ENCODE results near the gene NHERF1. TPM values are rescaled to one million over a fixed set of nuclear protein-coding genes. Genes with fewer than 3 reads are reported as not detected.

Gene NHERF1
- total RNA-seq, 5 donors from 2014 or later (not counting 1 experiment from before 2014, with no cell fraction given), result 104 to 260 (median 223) TPM

- Histone ChIP-seq H3K36me3 (ENCODE audit: control insufficient read depth in 2 of 2, extremely low read depth in 1 of 2, insufficient read depth in 1 of 2, low read length in 1 of 2) (peaks cover 24 to 59% of the 10 kb centered on the region in 2 donors), H3K9me3 (no peaks in the 10 kb centered on the region), H3K27ac (ENCODE audit: low read length) (peak overlapping the region; percentile 62), H3K4me3 (ENCODE audit: control insufficient read depth in 1 of 2, extremely low read depth in 1 of 2, low read length in 1 of 2) (peak overlapping the region; percentile 39 to 58), H3K27me3 (replicated peaks in 1 of 2; ENCODE audit: control insufficient read depth in 2 of 2, extremely low read depth in 1 of 2, insufficient read depth in 2 of 2, low read length in 1 of 2) (no peaks in the 10 kb centered on the region), H3K4me1 (ENCODE audit: control insufficient read depth in 1 of 2, extremely low read depth in 1 of 2, insufficient read depth in 2 of 2, low read length in 2 of 2) (peaks cover 43 to 98% of the 10 kb centered on the region in 2 experiments)
- Mint-ChIP-seq H3K4me1 (peaks cover 58 to 81% (median 77%) of the 10 kb centered on the region in 3 donors), H3K27me3 (no peaks in the 10 kb centered on the region), H3K4me3 (peak overlapping the region; percentile 66 to 100 (median 68)), H3K9me3 (no peaks in the 10 kb centered on the region), H3K27ac (peak overlapping the region; percentile 92 to 94), H3K36me3 (peaks cover 5% of the 10 kb centered on the region)
- DNase-seq, result peak in 28 of 35 experiments; percentile 35 to 79 (median 54)
- POLR2A ChIA-PET, result interaction anchor here in 1 of 2 donors (0.6 kb wide), 1 partner anchor 1006 kb away, joined by 3 read pairs; no protein-coding TSS in a partner anchor
- CTCF ChIA-PET, result interaction anchor here (0.6 to 2.5 kb wide), 12 partner anchors 9 to 425 kb away, joined by 3 to 25 read pairs (median 4); partner anchors contain the start of gene RAB37 (in 1 of the 2)
- ATAC-seq (replicated peaks in 1 of 4), result peak; percentile 88 to 92 (median 91)
- 7% methylated on average over 3 of the region's 9 CpGs for WGBS (ENCODE audit: insufficient coverage)
Observed at GRCh38 chr17:74759243-74759801, 10.9 kb downstream of the NHERF1 start.

- peaks cover 25 to 65% of the 10 kb centered on the region in 2 donors for H3K36me3 ChIP-seq (ENCODE audit: control insufficient read depth in 2 of 2, extremely low read depth in 1 of 2, insufficient read depth in 1 of 2, low read length in 1 of 2)
- H3K4me1 ChIP-seq (ENCODE audit: control insufficient read depth in 1 of 2, extremely low read depth in 1 of 2, insufficient read depth in 2 of 2, low read length in 2 of 2), result peaks cover 43 to 95% of the 10 kb centered on the region in 2 experiments
- ATAC-seq (replicated peaks in 1 of 4) (no peak), DNase-seq (no peak)
- 31% methylated on average over 4 of the region's 10 CpGs for WGBS (ENCODE audit: insufficient coverage)
- H3K9me3 Mint-ChIP-seq, result no peaks in the 10 kb centered on the region
- no peaks in the 10 kb centered on the region for H3K27me3 ChIP-seq (replicated peaks in 1 of 2; ENCODE audit: control insufficient read depth in 2 of 2, extremely low read depth in 1 of 2, insufficient read depth in 2 of 2, low read length in 1 of 2)
- H3K27ac ChIP-seq (ENCODE audit: low read length), result peak overlapping the region; percentile 62
- ChIA-PET CTCF (interaction anchor here (0.5 to 2.5 kb wide), 12 partner anchors 10 to 172 kb away, joined by 3 to 25 read pairs (median 6); no protein-coding TSS in a partner anchor), POLR2A (interaction anchor here in 1 of 2 donors (0.6 kb wide), 1 partner anchor 1006 kb away, joined by 3 read pairs; no protein-coding TSS in a partner anchor)
- peaks cover 52 to 78% (median 71%) of the 10 kb centered on the region in 3 donors for H3K4me1 Mint-ChIP-seq
- no peaks in the 10 kb centered on the region for H3K9me3 ChIP-seq
- no peaks in the 10 kb centered on the region for H3K27me3 Mint-ChIP-seq
- peak overlapping the region; percentile 39 to 58 for H3K4me3 ChIP-seq (ENCODE audit: control insufficient read depth in 1 of 2, extremely low read depth in 1 of 2, low read length in 1 of 2)
- peak overlapping the region; percentile 66 to 100 (median 68) for H3K4me3 Mint-ChIP-seq
- peaks cover 7% of the 10 kb centered on the region for H3K36me3 Mint-ChIP-seq
- H3K27ac Mint-ChIP-seq, result peak overlapping the region; percentile 85 to 90
Observed at GRCh38 chr17:74759941-74760340, 11.5 kb downstream of the NHERF1 start.

- H3K4me3 Mint-ChIP-seq, result peak overlapping the region in 1 of 3 donors; percentile 100
- Histone ChIP-seq H3K9me3 (no peaks in the 10 kb centered on the region), H3K27ac (ENCODE audit: low read length) (peak overlapping the region; percentile 62), H3K36me3 (ENCODE audit: control insufficient read depth in 2 of 2, extremely low read depth in 1 of 2, insufficient read depth in 1 of 2, low read length in 1 of 2) (peaks cover 24 to 61% of the 10 kb centered on the region in 2 donors), H3K4me1 (ENCODE audit: control insufficient read depth in 1 of 2, extremely low read depth in 1 of 2, insufficient read depth in 2 of 2, low read length in 2 of 2) (peaks cover 40 to 89% of the 10 kb centered on the region in 2 experiments), H3K27me3 (replicated peaks in 1 of 2; ENCODE audit: control insufficient read depth in 2 of 2, extremely low read depth in 1 of 2, insufficient read depth in 2 of 2, low read length in 1 of 2) (no peaks in the 10 kb centered on the region), H3K4me3 (ENCODE audit: control insufficient read depth in 1 of 2, extremely low read depth in 1 of 2, low read length in 1 of 2) (peak overlapping the region in 1 of 2 donors; percentile 58)
- POLR2A ChIA-PET, result interaction anchor here in 1 of 2 donors (0.5 kb wide), 1 partner anchor 13 kb away, joined by 3 read pairs; no protein-coding TSS in a partner anchor
- H3K27ac Mint-ChIP-seq, result peak overlapping the region; percentile 85 to 90
- WGBS (ENCODE audit: insufficient coverage), result 93% methylated on average over 3 of the region's 7 CpGs
- CTCF ChIA-PET, result interaction anchor here (0.5 to 2.5 kb wide), 8 partner anchors 10 to 171 kb away, joined by 4 to 25 read pairs (median 7); no protein-coding TSS in a partner anchor
- H3K4me1 Mint-ChIP-seq, result peaks cover 46 to 71% (median 64%) of the 10 kb centered on the region in 3 donors
- no peaks in the 10 kb centered on the region for H3K27me3 Mint-ChIP-seq
- H3K36me3 Mint-ChIP-seq, result peaks cover 5% of the 10 kb centered on the region
- DNase-seq, result no peak
- H3K9me3 Mint-ChIP-seq, result no peaks in the 10 kb centered on the region
- no peak for ATAC-seq (replicated peaks in 1 of 4)
Observed at GRCh38 chr17:74760404-74761105, 12.1 kb downstream of the NHERF1 start.

GRCh38 chr17:74761419-74761818, 13.0 kb downstream of the NHERF1 start:
- H3K36me3 Mint-ChIP-seq, result peaks cover 8% of the 10 kb centered on the region
- 86% methylated on average over 2 of the region's 5 CpGs for WGBS (ENCODE audit: insufficient coverage)
- CTCF ChIA-PET, result no interaction called here
- H3K4me3 Mint-ChIP-seq, result peak overlapping the region in 1 of 3 donors; percentile 17
- Histone ChIP-seq H3K9me3 (no peaks in the 10 kb centered on the region), H3K4me3 (ENCODE audit: control insufficient read depth in 1 of 2, extremely low read depth in 1 of 2, low read length in 1 of 2) (no peak overlapping the region), H3K27ac (ENCODE audit: low read length) (peak overlapping the region; percentile 19), H3K36me3 (ENCODE audit: control insufficient read depth in 2 of 2, extremely low read depth in 1 of 2, insufficient read depth in 1 of 2, low read length in 1 of 2) (peaks cover 20 to 68% of the 10 kb centered on the region in 2 donors), H3K27me3 (replicated peaks in 1 of 2; ENCODE audit: control insufficient read depth in 2 of 2, extremely low read depth in 1 of 2, insufficient read depth in 2 of 2, low read length in 1 of 2) (no peaks in the 10 kb centered on the region), H3K4me1 (ENCODE audit: control insufficient read depth in 1 of 2, extremely low read depth in 1 of 2, insufficient read depth in 2 of 2, low read length in 2 of 2) (peaks cover 38 to 81% of the 10 kb centered on the region in 2 experiments)
- no peaks in the 10 kb centered on the region for H3K9me3 Mint-ChIP-seq
- DNase-seq (no peak), ATAC-seq (replicated peaks in 1 of 4) (no peak)
- H3K27ac Mint-ChIP-seq, result peak overlapping the region; percentile 79 to 90
- peaks cover 41 to 70% (median 65%) of the 10 kb centered on the region in 3 donors for H3K4me1 Mint-ChIP-seq
- no peaks in the 10 kb centered on the region for H3K27me3 Mint-ChIP-seq
- POLR2A ChIA-PET, result no interaction called here

GRCh38 chr17:74761931-74762330, 13.5 kb downstream of the NHERF1 start:
- WGBS (ENCODE audit: insufficient coverage), result 95% methylated on average over 5 of the region's 11 CpGs
- peaks cover 36 to 67% (median 61%) of the 10 kb centered on the region in 3 donors for H3K4me1 Mint-ChIP-seq
- H3K9me3 ChIP-seq, result no peaks in the 10 kb centered on the region
- H3K27ac Mint-ChIP-seq, result peak overlapping the region in 1 of 2 donors; percentile 79
- H3K4me3 Mint-ChIP-seq, result no peak overlapping the region
- no peaks in the 10 kb centered on the region for H3K9me3 Mint-ChIP-seq
- H3K36me3 Mint-ChIP-seq, result peaks cover 8% of the 10 kb centered on the region
- ATAC-seq (replicated peaks in 1 of 4), result no peak
- H3K27me3 ChIP-seq (replicated peaks in 1 of 2; ENCODE audit: control insufficient read depth in 2 of 2, extremely low read depth in 1 of 2, insufficient read depth in 2 of 2, low read length in 1 of 2), result no peaks in the 10 kb centered on the region
- peak overlapping the region; percentile 19 for H3K27ac ChIP-seq (ENCODE audit: low read length)
- H3K36me3 ChIP-seq (ENCODE audit: control insufficient read depth in 2 of 2, extremely low read depth in 1 of 2, insufficient read depth in 1 of 2, low read length in 1 of 2), result peaks cover 23 to 68% of the 10 kb centered on the region in 2 donors
- no peak overlapping the region for H3K4me3 ChIP-seq (ENCODE audit: control insufficient read depth in 1 of 2, extremely low read depth in 1 of 2, low read length in 1 of 2)
- ChIA-PET CTCF (interaction anchor here in 1 of 2 donors (1.0 to 1.1 kb wide), 3 partner anchors 11 to 104 kb away, joined by 3 to 4 read pairs (median 4); no protein-coding TSS in a partner anchor), POLR2A (no interaction called here)
- H3K27me3 Mint-ChIP-seq, result no peaks in the 10 kb centered on the region
- peaks cover 34 to 78% of the 10 kb centered on the region in 2 experiments for H3K4me1 ChIP-seq (ENCODE audit: control insufficient read depth in 1 of 2, extremely low read depth in 1 of 2, insufficient read depth in 2 of 2, low read length in 2 of 2)
- DNase-seq, result no peak
